Kidney capillary endothelial cell (primary cell): ENCODE measurements around the gene KRT9.
A peak's percentile ranks its signal among the peaks of the same experiment; 100 is the strongest.

ENCODE experiments used
- DNase-seq: peaks from one replicate; pipeline ENCODE4 v3.0.0-alpha.2; 2018; ENCODE audit warnings: low spot score

Gene KRT9

GRCh38 chr17:41527063-41528023, 44.5 kb downstream of the KRT9 start:
- no peak for DNase-seq

GRCh38 chr17:41524261-41524660, 47.6 kb downstream of the KRT9 start:
- no peak for DNase-seq

GRCh38 chr17:41523787-41524186, 48.1 kb downstream of the KRT9 start:
- no peak for DNase-seq

GRCh38 chr17:41523225-41523593, 48.6 kb downstream of the KRT9 start:
- DNase-seq = no peak

- no peak for DNase-seq
Observed at GRCh38 chr17:41522301-41523224, 49.3 kb downstream of the KRT9 start.

GRCh38 chr17:41521574-41522261, 50.1 kb downstream of the KRT9 start:
- DNase-seq = peak; percentile 95

- no peak for DNase-seq
Observed at GRCh38 chr17:41520821-41521521, 50.9 kb downstream of the KRT9 start.

- DNase-seq = no peak
Observed at GRCh38 chr17:41519501-41520224, 52.2 kb downstream of the KRT9 start.

- no peak for DNase-seq
Observed at GRCh38 chr17:41518789-41519449, 52.9 kb downstream of the KRT9 start, which contains the start of gene KRT15. Gene KRT15 (minus strand): TSS chr17:41518890. CDS start chr17:41518827, 63 bp downstream.

GRCh38 chr17:41518031-41518430, 53.8 kb downstream of the KRT9 start:
- DNase-seq = no peak

- DNase-seq = no peak
Observed at GRCh38 chr17:41516830-41517283, 55.0 kb downstream of the KRT9 start.

- DNase-seq = no peak
Observed at GRCh38 chr17:41516147-41516829, 55.6 kb downstream of the KRT9 start.
